OCI-LY1 (cell line): Measurements from ENCODE around the gene IFNA4.

Source experiments
- H2AFZ ChIP-seq: fragments of 200-600 bp; sonication (generic), shearing (Covaris generic); 2 replicates; pipeline ENCODE4 v1.6.0; 2014; ENCODE audit warnings: antibody characterized with exemption, mild to moderate bottlenecking, low read length
- H3F3A ChIP-seq: fragments of 200-600 bp; sonication (generic), shearing (Covaris generic); 2 replicates; pipeline ENCODE4 v1.6.0; 2014; ENCODE audit warnings: mild to moderate bottlenecking, antibody characterized with exemption, low read length, moderate library complexity; ENCODE audit not compliant: insufficient read depth
- H3K27ac ChIP-seq: fragments of 200-600 bp; sonication (generic); 2 replicates; pipeline ENCODE4 v1.5.1; 2014; ENCODE audit warnings: low read length, mixed run types, mild to moderate bottlenecking, low read depth; ENCODE audit not compliant: poor library complexity, severe bottlenecking
- H3K27me3 ChIP-seq: fragments of 200-600 bp; sonication (generic); 2 replicates; pipeline ENCODE4 v1.6.0; 2014; ENCODE audit warnings: antibody characterized with exemption, mild to moderate bottlenecking, low read length, moderate library complexity; ENCODE audit not compliant: insufficient read depth
- H3K36me3 ChIP-seq: fragments of 200-600 bp; sonication (generic); 2 replicates; pipeline ENCODE4 v1.6.1; 2014; ENCODE audit warnings: mild to moderate bottlenecking, antibody characterized with exemption, low read length, moderate library complexity, mixed read lengths; ENCODE audit not compliant: insufficient read depth
- H3K4me1 ChIP-seq: fragments of 200-600 bp; sonication (generic); 2 replicates; pipeline ENCODE4 v1.5.1; 2014; ENCODE audit warnings: mild to moderate bottlenecking, low read length, moderate library complexity; ENCODE audit not compliant: insufficient read depth, severe bottlenecking
- H3K4me2 ChIP-seq: fragments of 200-600 bp; sonication (generic), shearing (Covaris generic); 2 replicates; pipeline ENCODE4 v1.6.1; 2014; ENCODE audit warnings: low read length
- H3K4me3 ChIP-seq: fragments of 200-600 bp; sonication (generic); 2 replicates; pipeline ENCODE4 v1.5.1; 2014; ENCODE audit warnings: low read length, low read depth, mild to moderate bottlenecking, mixed read lengths; ENCODE audit not compliant: poor library complexity, severe bottlenecking
- H3K79me2 ChIP-seq: fragments of 200-600 bp; shearing (Covaris generic); 2 replicates; pipeline ENCODE4 v1.6.1; 2016; ENCODE audit warnings: mixed run types, low read length, mixed read lengths; ENCODE audit not compliant: insufficient read depth
- H3K9ac ChIP-seq: fragments of 200-600 bp; sonication (generic), shearing (Covaris generic); 2 replicates; pipeline ENCODE4 v1.6.1; 2014; ENCODE audit warnings: mild to moderate bottlenecking, low read length, mixed read lengths
- H3K9me2 ChIP-seq: fragments of 200-600 bp; sonication (generic), shearing (Covaris generic); 2 replicates; pipeline ENCODE4 v1.6.1; 2014; ENCODE audit warnings: low read depth, mild to moderate bottlenecking, low read length, mixed read lengths
- H3K9me3 ChIP-seq: fragments of 200-600 bp; shearing (Covaris generic); 2 replicates; pipeline ENCODE4 v1.6.1; 2014; ENCODE audit warnings: low read length, mixed read lengths
- H4K20me1 ChIP-seq: fragments of 200-600 bp; sonication (generic), shearing (Covaris generic); 2 replicates; pipeline ENCODE4 v1.6.0; 2016; ENCODE audit warnings: mild to moderate bottlenecking, low read length; ENCODE audit not compliant: insufficient read depth
- CTCF ChIP-seq: fragments of 200-600 bp; sonication (generic), shearing (Covaris generic); IDR thresholded peaks from 2 replicates; pipeline ENCODE4 v1.5.1; 2017; ENCODE audit warnings: mild to moderate bottlenecking, antibody characterized with exemption, low read length, moderate library complexity, mixed read lengths
- EZH2 ChIP-seq: fragments of 200-600 bp; sonication (generic), shearing (Covaris generic); IDR thresholded peaks from 2 replicates; pipeline ENCODE4 v1.8.0; 2017; ENCODE audit warnings: borderline replicate concordance, mixed run types, mild to moderate bottlenecking, antibody characterized with exemption, low read length, moderate library complexity, mixed read lengths

The IFNA4 gene

GRCh38 chr9:21137020-21137419 lies 50.4 kb downstream of the IFNA4 start:
- H3K9me3 ChIP-seq, result no peaks in the 10 kb centered on the region

More at GRCh38 chr9:21137020-21137419, 50.4 kb downstream of the IFNA4 start:
- Histone ChIP-seq H3K9ac (no peak overlapping the region), H3K36me3 (no peaks in the 10 kb centered on the region), H3K4me2 (no peak overlapping the region), H3K79me2 (no peaks in the 10 kb centered on the region), H3K27ac (no peak overlapping the region), H2AFZ (no peak overlapping the region), H3K4me3 (no peak overlapping the region), H3F3A (no peaks in the 10 kb centered on the region), H3K4me1 (no peaks in the 10 kb centered on the region), H4K20me1 (no peaks in the 10 kb centered on the region), H3K27me3 (no peaks in the 10 kb centered on the region), H3K9me2 (no peaks in the 10 kb centered on the region)
- TF ChIP-seq CTCF (no peak), EZH2 (no peak)
